HL-60 (cell line): Measurements from ENCODE around the gene SIVA1.

Source experiments
- DNase-seq, 2 experiments: peaks; one replicate each; pipeline ENCODE4 v3.0.0-alpha.2; 2010 to 2020; ENCODE audit warnings: low read depth in 1 of 2, low spot score in 1 of 2
- H3K27ac ChIP-seq: fragments of 250-450 bp; sonication (Bioruptor Pico); replicated peaks from 2 replicates; pipeline ENCODE4 v1.5.1; 2020; ENCODE audit warnings: mild to moderate bottlenecking, moderate library complexity
- H3K27me3 ChIP-seq: fragments of 250-450 bp; sonication (Bioruptor Pico); 2 replicates; pipeline ENCODE4 v1.5.1; 2021; ENCODE audit warnings: mild to moderate bottlenecking, moderate library complexity; ENCODE audit not compliant: insufficient read depth, poor library complexity, severe bottlenecking
- H3K4me3 ChIP-seq: replicated peaks from 2 replicates; pipeline ENCODE4 v1.5.1; 2011; ENCODE audit warnings: mild to moderate bottlenecking, control low read depth, low read length; ENCODE audit not compliant: insufficient read depth
- CTCF ChIP-seq: IDR thresholded peaks from one replicate; pipeline ENCODE4 v1.5.1; 2011; ENCODE audit warnings: low read length, control low read depth, inconsistent platforms; ENCODE audit not compliant: insufficient read depth
- GABPA ChIP-seq: IDR thresholded peaks from 2 replicates; pipeline ENCODE4 v1.6.1; 2012; ENCODE audit warnings: low read depth
- POLR2AphosphoS5 ChIP-seq: IDR thresholded peaks from 2 replicates; pipeline ENCODE4 v1.6.1; 2012; ENCODE audit warnings: low read depth
- REST ChIP-seq: IDR thresholded peaks from 2 replicates; pipeline ENCODE4 v1.6.1; 2012; ENCODE audit warnings: low read depth; ENCODE audit not compliant: insufficient replicate concordance
- SPI1 ChIP-seq: IDR thresholded peaks from 2 replicates; pipeline ENCODE4 v1.6.1; 2012; ENCODE audit warnings: low read depth, mild to moderate bottlenecking, borderline replicate concordance

SIVA1 gene

GRCh38 chr14:104777808-104778249 lies 24.9 kb downstream of the SIVA1 start:
- Histone ChIP-seq H3K4me3 (no peak overlapping the region), H3K27ac (no peak overlapping the region), H3K27me3 (no peaks in the 10 kb centered on the region)
- DNase-seq: no peak
- no peak for TF ChIP-seq SPI1
- TF ChIP-seq REST: no peak
- no peak for TF ChIP-seq POLR2AphosphoS5
- no peak for TF ChIP-seq GABPA
- TF ChIP-seq CTCF: no peak

DNA sequence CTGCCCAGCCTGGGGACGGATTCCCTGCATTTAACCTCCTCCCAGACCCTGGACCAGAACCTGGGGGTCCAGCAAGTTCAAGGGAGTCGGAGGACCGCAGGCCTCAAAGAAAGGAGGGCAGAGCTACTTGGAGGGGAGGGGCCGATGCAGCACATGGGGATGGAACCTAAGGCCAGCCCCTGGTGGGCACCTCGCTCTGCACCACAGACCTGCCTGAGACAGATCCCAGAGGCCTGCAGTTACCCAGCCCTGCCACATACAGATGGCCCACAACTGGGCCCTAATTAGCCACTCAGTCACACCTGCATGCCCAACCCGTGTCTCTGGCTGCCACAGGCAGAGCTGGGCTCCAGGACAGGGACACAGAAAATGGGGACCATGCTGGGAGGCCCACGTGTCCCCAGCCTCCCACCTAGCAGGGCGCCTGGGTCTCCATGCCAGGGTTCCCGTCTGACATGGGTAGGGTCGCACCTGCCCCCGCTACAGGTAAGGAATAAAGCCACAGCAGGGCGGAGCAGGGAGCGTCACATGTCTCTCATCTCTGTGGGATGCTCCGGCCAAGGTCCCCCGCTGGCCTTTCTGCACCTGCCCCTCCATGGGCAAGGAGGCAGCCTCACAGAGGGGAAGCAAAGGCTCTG lies 25.9 kb downstream of the SIVA1 start:
- DNase-seq: no peak
- TF ChIP-seq SPI1 (no peak), POLR2AphosphoS5 (no peak)
- Histone ChIP-seq H3K27ac (no peak overlapping the region), H3K27me3 (no peaks in the 10 kb centered on the region), H3K4me3 (no peak overlapping the region)

DNA sequence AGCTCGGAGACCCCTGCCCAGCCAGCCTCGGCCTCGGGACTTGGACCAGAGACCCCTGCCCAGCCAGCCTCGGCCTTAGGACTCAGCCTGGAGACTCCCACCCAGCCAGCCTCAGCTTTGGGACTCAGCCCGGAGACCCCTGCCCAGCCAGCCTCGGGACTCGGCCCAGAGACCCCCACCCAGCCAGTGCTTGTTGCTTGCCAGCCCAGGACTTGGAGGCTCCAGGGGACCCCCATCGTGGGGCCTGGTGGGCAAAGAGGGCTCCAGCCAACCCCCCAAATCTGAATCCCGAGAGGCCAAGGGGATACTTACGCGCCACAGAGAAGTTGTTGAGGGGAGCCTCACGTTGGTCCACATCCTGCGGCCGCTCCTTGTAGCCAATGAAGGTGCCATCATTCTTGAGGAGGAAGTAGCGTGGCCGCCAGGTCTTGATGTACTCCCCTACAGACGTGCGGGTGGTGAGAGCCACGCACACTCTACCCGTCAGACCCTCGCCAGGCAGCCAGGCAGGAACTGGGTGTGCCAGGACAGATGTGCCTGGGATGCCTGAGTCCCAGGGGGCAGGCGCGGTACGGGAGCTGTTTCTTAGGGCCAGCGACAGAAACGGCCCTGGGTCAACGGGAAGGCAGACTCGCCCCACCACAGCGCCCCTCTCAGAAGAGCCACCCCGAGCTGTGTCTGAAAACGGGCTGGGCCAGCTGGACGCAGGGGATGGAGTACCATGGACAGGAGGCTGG lies 27.0 kb downstream of the SIVA1 start:
- TF ChIP-seq POLR2AphosphoS5 (no peak), CTCF (no peak), SPI1 (no peak), REST (no peak), GABPA (no peak)
- DNase-seq: no peak
- no peak overlapping the region for H3K27ac ChIP-seq
- H3K27me3 ChIP-seq: no peaks in the 10 kb centered on the region
- no peak overlapping the region for H3K4me3 ChIP-seq

DNA sequence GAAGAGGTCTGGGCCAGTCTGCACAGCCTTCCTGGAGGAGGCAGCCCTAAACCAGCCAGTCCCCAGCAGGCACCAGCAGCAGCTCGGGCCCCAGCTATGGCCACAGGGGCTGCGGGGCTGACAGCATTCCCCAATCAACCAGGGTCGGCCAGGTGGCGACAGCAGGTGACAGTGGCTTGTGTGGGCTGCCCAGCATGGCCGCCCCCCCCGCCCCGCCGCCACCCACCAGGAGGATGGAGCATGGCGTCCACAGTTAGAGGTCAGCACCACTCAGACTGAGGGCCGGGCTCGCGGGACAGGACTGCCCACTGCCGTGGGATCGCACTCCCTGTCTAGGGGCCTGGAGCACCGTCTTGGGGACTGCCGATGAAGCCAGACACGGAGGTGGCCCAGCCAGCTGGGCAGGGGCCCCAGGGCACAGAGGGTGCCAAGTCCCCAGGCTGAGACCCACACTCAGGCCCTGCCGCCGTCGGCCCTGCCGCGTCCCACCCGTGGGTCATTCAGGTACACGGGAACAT lies 27.6 kb downstream of the SIVA1 start:
- no peak overlapping the region for H3K4me3 ChIP-seq
- no peaks in the 10 kb centered on the region for H3K27me3 ChIP-seq
- H3K27ac ChIP-seq: no peak overlapping the region
- TF ChIP-seq POLR2AphosphoS5: no peak
- no peak for TF ChIP-seq GABPA
- no peak for TF ChIP-seq CTCF
- no peak for TF ChIP-seq REST
- TF ChIP-seq SPI1: no peak
- DNase-seq: no peak
